ENCODE measurements around the gene ESR2.
"Not testable (repeated sequence)": the region's sequence is repeated elsewhere in the genome, so short reads cannot be mapped to it uniquely, and the experiment has no call there.

Gene ESR2

GRCh38 chr14:64119980-64120379 is 174.2 kb downstream of the ESR2 start:
- DNase-seq = no peak

GRCh38 chr14:64119500-64119899 is 174.7 kb downstream of the ESR2 start:
- DNase-seq = no peak

GRCh38 chr14:64118892-64119291 is 175.3 kb downstream of the ESR2 start:
- DNase-seq = no peak

- DNase-seq = not testable (repeated sequence)
These were observed 175.8 kb downstream of the ESR2 start for GRCh38 chr14:64118403-64118742.

GRCh38 chr14:64117671-64118402 is 176.3 kb downstream of the ESR2 start:
- no peak for DNase-seq

- no peak for DNase-seq
These were observed 178.8 kb downstream of the ESR2 start for GRCh38 chr14:64115401-64115800.

- no peak for DNase-seq
These were observed 179.4 kb downstream of the ESR2 start for GRCh38 chr14:64114796-64115195.

- DNase-seq = no peak
These were observed 180.0 kb downstream of the ESR2 start for GRCh38 chr14:64114166-64114565.

- no peak for DNase-seq
These were observed 181.1 kb downstream of the ESR2 start for GRCh38 chr14:64112867-64113678.

GRCh38 chr14:64110802-64111201 is 183.4 kb downstream of the ESR2 start:
- DNase-seq = no peak

GRCh38 chr14:64109819-64110554 is 184.2 kb downstream of the ESR2 start:
- DNase-seq = no peak

GRCh38 chr14:64107438-64107837 is 186.7 kb downstream of the ESR2 start:
- no peak for DNase-seq

GRCh38 chr14:64098120-64098519 is 196.1 kb downstream of the ESR2 start:
- DNase-seq = no peak

- no peak for DNase-seq
These were observed 198.6 kb downstream of the ESR2 start for GRCh38 chr14:64095620-64096019.

- no peak for DNase-seq
These were observed 201.2 kb downstream of the ESR2 start for GRCh38 chr14:64092940-64093339.

GRCh38 chr14:64092338-64092737 is 201.8 kb downstream of the ESR2 start:
- no peak for DNase-seq

GRCh38 chr14:64091217-64091616 is 203.0 kb downstream of the ESR2 start:
- DNase-seq = no peak

GRCh38 chr14:64089920-64090319 is 204.3 kb downstream of the ESR2 start:
- DNase-seq = peak; percentile 27

- no peak for DNase-seq
These were observed 205.6 kb downstream of the ESR2 start for GRCh38 chr14:64088647-64088964.

GRCh38 chr14:64082837-64083236 is 211.3 kb downstream of the ESR2 start:
- no peak for DNase-seq

GRCh38 chr14:64081174-64081746 is 212.9 kb downstream of the ESR2 start:
- no peak for DNase-seq

GRCh38 chr14:64080452-64080851 is 213.7 kb downstream of the ESR2 start:
- no peak for DNase-seq

- no peak for DNase-seq
These were observed 218.6 kb downstream of the ESR2 start for GRCh38 chr14:64075613-64076005.

Data from NCI-H524 treated with DMSO at 0.1 percent for 48 hours (cell line).